ENCODE data around the gene PDPN.

GRCh38 chr1:13539683-13540082, 43.9 kb upstream of the PDPN start:
- TF ChIP-seq EZH2 (IDR thresholded peaks at IDR 0.05; ENCODE audit: insufficient read depth, poor library complexity, severe bottlenecking): no peak
- no peak for TF ChIP-seq EZH2phosphoT487 (IDR thresholded peaks at IDR 0.05; ENCODE audit: insufficient read depth, low read depth)
